A204.1 (cell line): ENCODE results near the gene ZFHX2.

Experiments
- FAIRE-seq: peaks from 2 replicates; lab custom pipeline; 2012; peaks lifted over from hg19 to GRCh38; lab: Jason Lieb, UNC

The ZFHX2 gene

DNA sequence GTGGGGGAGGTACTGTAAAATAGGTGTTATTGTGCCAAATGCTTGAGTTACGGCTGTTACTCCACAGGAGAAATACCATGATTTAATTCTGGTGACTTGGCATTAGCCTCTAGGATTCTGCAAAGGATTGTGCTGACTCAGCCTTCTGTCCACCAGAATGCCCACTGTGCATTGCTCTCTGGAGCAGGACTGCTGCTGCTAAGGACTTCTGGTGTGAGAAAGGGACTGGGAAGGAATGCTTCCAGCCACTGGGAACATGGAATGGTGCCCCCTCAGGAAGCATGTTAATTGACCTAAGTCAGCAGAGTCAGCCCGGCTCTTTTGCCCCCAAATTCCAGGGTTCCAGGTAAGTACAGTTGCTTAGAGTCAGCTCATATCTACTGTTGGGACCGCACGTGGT lies 32.9 kb downstream of the ZFHX2 start:
- no peak for FAIRE-seq

DNA sequence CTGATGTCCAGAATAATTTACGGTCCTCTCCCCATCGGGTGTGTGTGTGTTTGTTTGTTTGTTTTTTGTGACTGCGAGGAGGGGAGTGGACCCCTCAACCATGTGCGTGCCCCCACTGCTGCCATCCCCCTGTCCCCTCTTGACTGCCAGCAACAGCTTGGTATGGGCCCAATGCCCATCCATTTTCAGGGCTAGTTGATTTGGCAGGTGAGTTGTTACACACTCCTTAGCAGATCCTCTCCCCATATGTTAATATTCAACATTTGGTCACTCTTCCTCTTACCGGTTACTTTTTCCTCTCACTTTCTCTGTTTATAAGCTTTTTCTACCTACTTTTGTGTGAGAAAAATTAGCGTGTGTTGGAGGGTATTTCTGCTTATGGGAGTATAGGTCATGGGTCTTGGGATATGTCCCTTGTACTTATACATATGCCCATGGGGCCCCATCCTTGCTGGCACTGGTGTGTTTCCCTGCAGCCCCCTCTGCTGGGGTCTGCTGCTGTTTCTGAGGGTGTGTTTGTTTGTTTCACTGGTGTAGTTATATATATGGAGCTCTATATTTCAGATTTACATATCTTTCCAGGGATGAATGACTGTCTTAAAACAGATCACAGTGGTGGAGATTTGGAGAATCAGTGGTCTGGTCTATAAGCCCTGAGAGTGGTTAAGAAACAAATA lies 33.8 kb downstream of the ZFHX2 start:
- FAIRE-seq: no peak

GRCh38 chr14:23514644-23514957 lies 37.0 kb downstream of the ZFHX2 start:
- no peak for FAIRE-seq

DNA sequence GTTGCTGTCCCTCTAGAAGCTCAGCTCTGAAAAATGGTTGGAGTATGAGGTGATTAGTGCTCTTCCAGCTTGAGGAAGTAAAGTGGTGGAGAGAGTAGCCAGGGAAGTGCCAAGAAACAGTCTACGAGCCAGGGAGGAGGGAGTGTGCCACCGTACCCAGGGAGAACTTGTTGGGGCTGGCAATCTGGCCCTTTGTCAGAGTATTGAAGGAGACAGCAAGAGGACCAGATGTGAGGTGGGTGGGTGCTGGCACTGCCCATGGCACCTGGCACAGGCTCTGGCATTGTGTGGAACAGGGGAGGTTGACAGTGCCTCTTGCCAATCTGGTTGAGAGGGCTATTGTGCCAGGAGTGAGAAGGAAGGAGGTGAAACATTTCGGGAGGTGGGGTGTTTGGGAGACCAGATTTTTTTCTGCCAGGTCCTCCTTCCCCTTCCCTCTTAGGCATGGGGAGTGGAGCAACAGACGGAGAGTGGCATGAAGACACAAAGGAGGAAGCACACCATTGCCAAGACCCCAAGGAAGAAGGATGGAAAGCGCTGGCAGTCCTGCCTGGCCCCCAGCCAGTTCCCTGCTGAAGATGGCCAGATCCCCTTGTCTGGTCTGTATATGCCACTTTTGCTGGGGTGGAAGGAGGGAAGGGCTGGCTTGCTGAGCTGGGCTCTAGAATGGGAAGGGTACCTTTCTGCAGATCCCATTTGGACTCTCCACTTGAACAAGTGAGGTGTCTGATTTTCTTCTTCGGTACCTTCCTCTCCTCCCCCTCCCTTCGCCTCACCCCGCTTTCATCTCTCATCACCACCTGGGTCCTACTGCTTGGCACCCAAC lies 37.5 kb downstream of the ZFHX2 start:
- no peak for FAIRE-seq

DNA sequence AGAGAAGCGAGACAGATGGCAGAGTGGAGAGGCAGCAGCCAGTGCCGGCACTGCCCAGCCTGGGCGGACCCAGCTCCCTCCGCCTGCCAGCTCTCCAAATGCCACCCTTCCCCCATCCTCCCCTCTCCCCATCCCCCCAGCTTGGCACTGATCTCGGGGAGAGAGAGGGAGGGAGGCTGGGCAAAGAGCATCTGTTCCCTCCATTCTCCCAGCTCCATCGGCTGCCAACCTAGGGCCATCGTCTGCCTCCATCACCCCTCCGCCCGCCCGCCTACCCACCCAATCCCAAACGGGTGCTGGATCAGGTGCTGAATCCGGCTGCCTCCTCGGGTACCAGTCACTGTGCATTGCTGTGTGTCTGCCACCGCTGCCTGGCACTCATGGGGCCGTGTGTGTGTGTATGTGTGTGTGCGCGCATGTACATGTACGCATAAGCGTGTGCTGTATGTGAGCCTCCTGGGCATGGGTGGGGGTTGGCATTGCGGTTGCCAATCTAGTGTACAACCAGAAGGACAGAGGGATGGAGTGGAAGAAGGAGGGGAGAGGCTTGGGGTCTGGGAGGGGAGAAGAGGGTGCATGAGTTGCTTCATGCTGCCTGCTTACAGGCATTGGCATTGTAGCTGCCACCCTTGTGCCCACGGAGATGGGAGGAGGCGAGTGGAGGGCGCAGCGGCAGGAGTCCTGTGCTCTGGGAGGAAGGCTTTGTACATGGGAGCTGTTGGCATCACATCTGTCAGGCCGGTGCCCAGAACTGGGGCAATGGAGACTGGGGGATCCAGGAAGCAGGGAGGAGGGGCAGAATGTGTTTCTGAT lies 38.4 kb downstream of the ZFHX2 start:
- no peak for FAIRE-seq

DNA sequence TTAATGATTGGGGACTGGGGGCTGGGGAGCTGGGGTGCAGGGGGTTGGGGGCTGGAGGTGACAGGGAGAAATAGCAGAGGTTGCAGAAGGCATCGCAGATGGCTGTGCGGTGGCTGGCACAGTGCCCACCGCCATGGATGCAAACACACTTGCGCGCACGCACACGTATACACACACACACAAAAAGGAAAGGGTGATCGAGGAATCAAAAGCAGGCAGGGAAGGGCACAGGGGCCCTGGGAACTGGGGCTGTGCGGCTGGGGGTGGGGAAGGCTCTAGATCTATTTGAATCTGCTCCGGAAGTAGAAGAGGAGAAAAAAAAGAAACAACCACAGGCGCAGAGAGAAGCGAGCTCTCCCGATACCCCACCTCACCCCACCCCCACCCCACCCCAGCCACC lies 39.4 kb downstream of the ZFHX2 start:
- no peak for FAIRE-seq

DNA sequence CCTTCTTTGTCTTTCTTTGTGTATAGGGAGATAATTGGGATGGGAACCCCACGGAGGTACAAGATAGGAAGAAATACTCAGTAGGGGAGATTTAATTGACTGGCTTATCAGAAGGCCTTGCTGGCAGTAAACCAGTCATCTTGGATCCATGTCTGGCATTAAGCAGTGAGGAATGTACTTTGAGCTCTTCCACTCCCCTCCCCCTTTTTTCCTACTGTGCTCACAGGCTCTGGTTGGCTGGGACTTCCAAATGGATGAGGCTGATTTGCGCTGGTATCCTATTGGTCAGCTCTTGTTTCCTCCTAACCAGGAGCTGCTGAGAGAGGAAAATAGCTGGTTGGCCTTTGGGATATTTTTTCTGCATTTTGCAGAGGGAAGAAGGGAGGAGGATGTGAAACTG lies 57.3 kb downstream of the ZFHX2 start:
- no peak for FAIRE-seq

DNA sequence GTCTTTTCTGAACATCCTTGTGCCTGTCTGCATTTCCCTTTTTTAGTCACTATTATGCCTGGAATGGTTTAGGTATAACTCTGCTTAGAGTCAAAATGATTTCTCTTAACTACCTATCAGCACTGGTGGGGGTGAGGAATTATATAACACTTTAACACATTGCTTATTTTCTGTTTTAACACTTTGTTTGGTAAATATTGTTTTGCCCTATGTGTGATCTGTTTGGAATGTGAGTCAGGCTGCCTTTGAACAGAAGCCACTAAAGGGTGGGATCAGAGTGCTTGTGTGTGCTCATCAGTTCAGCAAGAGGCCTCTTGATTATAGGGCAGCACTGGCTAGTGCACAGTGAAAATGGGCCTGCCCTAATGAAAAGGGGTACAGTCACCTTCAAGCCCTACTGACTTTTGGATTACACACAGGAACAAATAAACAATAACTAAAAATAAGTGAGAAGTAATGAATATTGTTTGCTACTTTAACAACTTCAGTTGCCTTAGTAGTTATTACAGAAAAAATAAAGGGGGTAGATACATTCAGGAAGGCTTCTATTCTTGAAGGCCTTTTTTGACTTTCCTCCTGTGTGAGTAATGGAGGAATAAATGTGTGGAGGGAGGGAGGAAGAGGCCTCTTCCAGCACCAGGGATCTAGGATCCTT lies 58.8 kb downstream of the ZFHX2 start:
- no peak for FAIRE-seq

DNA sequence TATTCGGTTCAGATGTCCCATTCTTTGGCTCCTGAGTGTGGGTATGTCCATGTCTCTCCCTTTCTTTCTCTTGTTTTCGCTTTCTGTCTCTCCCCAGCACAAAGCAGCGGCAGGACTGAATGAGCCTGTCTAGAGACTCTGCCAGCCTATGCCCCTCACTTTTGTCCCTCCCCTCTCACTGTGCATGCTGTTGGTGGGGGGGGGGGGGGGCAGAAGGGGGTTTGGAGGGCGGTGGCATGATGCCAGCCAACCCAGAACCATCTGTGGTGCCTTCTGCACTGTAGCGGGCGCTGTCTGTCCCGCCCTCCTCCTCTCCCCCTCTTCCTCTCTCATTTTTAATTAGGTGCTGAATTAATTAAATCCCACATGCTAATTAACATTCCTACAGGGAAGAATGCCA lies 64.3 kb downstream of the ZFHX2 start:
- no peak for FAIRE-seq

DNA sequence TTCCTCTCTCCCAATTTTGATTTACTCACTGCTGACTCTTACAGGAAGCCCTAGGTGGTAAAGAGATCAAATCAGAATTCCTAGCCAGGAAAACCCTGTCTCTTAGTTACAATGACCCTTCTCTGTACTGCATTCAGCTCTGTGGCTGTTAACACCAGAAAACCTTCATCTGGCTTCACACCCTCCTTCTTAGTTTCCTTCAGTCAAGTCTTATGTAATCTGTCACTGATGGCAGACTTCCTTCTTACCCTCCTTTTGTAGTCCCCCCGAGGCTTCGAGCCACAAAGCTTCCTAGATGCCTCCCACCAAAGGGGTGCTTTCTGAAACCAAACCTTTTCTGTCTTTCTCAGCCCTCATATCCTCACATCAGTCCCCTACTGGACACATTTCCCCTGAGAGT lies 65.5 kb downstream of the ZFHX2 start:
- no peak for FAIRE-seq

- no peak for FAIRE-seq
Measured at GRCh38 chr14:23485326-23485725, 66.2 kb downstream of the ZFHX2 start.

- no peak for FAIRE-seq
Measured at GRCh38 chr14:23483236-23483854, 68.2 kb downstream of the ZFHX2 start.

GRCh38 chr14:23482823-23483148 lies 68.8 kb downstream of the ZFHX2 start:
- FAIRE-seq: no peak

DNA sequence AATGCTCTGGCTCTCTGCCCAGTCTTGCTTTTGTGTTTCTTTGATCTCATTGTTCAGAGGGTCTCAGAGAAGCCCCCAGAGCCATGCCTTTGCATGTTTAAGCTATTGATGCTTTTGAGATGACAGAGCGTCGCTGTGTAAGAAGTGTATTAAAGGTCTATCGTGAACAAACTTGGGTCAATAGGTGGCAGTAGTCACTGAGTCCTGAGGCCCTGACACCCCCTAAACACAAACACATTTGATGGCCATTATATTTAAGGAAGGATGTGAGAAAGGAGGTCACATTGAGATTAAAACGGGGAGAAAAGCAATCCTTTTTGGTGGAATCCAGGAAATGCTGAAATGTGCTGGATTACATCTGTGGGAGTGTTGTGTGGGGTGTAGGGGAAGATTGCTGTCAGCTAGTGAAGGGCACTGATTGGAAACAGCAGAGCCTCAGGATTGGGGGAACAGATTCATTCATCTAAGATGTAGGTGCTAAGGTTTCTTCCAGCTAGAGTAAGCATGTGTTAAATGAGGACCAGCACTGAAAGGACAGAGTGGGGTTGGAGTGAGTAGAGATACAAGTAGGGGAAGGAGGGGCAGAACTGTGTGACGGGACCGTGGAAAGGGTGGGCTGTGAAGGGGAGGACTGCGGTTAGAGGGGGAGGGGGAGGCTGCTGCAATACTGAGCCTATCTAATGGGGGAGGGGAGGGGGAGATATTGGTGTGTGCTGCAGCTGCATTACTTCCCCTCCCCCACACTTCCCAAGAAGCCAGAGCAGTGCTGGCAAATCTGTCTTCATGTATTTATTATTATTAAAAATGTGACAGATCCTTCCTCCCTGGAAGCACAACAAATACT lies 69.4 kb downstream of the ZFHX2 start:
- no peak for FAIRE-seq

GRCh38 chr14:23481362-23481970 lies 70.1 kb downstream of the ZFHX2 start:
- FAIRE-seq: no peak

- FAIRE-seq: peak; percentile 87
Measured at GRCh38 chr14:23478109-23478759, 73.3 kb downstream of the ZFHX2 start.

DNA sequence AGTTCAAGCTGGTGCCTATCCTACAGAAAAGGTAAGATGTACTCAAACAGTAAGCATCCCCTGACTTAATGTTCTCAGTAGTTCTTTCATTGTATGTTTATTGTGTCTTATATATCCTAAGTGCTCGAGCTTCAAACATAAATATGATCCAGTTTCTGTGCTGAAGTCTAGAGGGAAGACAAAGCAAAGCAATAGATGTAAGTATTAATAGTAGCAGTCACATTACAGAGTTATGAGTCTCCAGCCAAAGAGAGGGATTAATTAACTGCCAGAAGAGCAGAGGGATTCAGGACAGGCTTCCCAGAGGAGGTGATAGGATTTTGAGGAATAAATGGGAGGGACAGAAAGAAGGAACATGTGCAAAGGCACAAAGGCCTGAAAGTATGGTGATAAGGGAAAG lies 80.6 kb downstream of the ZFHX2 start:
- FAIRE-seq: no peak
